Choroid plexus epithelial cell (primary cell): ENCODE results near the gene UQCRH.
"Not testable (repeated sequence)": the region's sequence is repeated elsewhere in the genome, so short reads cannot be mapped to it uniquely, and the experiment has no call there.

Source experiments
- DNase-seq: peaks from one replicate; pipeline ENCODE4 v3.0.0-alpha.2; 2010; ENCODE audit warnings: low read depth
- H3K4me3 ChIP-seq: 2 replicates; pipeline ENCODE4 v1.5.1; 2011; ENCODE audit warnings: low read depth, mild to moderate bottlenecking, control low read depth, low read length, moderate library complexity
- TF ChIP-seq, protein P1 (sequence below): conservative IDR thresholded peaks from 2 replicates; pipeline ENCODE4 v1.5.1; 2011; ENCODE audit warnings: low read depth, mild to moderate bottlenecking, control low read depth, inconsistent platforms, low read length, moderate library complexity

UQCRH gene

DNA sequence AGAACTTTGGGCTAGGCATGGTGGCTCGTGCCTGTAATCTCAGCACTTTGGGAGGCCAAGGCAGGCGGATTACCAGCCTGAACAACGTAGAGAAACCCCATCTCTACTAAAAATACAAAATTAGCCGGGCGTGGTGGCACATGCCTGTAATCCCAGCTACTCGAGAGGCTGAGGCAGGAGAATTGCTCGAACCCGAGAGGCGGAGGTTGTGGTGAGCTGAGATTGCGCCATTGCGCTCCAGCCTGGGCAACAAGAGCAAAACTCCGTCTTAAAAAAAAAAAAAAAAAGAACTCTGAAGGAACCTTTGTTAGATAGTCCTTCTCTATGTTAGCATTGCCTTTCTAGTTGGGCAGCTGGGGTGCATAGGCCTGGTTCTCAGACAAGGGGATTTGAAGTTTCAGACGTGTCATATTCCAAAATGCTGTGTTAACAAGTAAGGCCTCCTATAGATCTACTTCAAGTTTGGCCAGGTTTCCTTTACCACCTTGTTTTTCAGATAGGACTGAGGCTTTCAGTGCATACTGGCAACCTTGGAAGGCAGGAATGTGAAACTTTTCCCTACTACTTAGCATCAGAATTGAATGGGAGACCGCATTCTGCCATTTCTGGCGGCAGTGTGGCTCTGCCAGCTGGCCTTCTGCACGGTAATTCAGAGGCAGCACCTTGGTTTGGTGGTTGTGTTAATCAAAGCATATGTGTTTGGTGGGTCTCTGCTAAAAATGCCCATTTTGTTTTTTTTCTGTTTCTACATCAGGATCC is 6.1 kb downstream of the UQCRH start:
- no peak overlapping the region for H3K4me3 ChIP-seq
- no peak for DNase-seq
- TF ChIP-seq, protein P1, sequence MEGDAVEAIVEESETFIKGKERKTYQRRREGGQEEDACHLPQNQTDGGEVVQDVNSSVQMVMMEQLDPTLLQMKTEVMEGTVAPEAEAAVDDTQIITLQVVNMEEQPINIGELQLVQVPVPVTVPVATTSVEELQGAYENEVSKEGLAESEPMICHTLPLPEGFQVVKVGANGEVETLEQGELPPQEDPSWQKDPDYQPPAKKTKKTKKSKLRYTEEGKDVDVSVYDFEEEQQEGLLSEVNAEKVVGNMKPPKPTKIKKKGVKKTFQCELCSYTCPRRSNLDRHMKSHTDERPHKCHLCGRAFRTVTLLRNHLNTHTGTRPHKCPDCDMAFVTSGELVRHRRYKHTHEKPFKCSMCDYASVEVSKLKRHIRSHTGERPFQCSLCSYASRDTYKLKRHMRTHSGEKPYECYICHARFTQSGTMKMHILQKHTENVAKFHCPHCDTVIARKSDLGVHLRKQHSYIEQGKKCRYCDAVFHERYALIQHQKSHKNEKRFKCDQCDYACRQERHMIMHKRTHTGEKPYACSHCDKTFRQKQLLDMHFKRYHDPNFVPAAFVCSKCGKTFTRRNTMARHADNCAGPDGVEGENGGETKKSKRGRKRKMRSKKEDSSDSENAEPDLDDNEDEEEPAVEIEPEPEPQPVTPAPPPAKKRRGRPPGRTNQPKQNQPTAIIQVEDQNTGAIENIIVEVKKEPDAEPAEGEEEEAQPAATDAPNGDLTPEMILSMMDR: no peak

DNA sequence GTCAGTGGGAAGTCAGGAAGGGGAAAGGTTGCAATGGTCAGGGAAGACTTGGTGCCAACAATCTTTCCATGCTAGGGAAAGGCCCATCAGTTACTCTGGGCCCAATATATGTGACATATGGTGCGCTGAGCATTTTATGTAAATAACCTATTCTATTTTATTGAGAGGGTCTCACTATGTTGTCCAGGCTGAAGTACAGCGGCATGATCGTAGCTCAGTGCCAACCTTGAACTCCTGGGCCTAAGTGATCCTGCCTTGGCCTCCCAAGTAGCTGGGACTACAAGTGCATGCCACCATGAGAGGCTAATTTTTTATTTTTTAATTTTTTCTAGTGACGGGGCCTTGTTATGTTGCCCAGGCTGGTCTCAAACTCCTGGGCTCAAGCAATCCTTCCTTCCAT is 6.8 kb downstream of the UQCRH start:
- no peak overlapping the region for H3K4me3 ChIP-seq
- DNase-seq: no peak
- TF ChIP-seq, protein P1: no peak

DNA sequence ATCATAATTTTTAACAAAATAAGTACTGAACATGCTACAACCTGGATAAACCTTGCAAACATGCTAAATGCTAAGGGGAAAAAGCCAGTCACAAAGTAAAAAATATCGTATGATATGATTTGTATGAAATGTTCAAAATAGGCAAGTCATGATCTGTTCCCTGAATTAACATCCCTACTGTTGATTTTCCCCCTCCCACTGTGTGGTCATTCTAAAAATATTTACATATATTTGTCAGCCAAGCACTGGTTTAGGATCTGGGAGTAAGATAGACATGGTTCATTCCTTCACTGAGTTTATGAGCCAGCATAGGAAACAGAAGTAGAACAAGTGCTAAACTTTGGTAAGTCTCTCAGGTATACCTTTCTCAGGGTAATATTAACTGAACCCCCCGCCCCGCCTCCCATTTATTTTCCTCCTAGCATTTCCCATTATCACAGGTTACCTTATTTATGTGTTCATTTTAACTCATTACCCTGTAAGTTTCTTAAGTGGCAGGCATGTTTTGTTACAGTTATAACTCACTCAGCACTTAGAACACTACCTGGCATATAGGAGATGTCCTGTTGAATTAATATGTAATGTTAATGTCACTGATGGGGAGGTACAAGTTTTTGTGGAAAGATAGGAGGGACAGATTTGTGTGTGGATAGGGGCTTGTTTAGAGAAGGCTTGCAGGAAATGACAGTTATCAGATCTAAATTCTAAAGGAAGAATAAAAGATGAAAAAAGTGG is 12.3 kb downstream of the UQCRH start:
- DNase-seq: peak; percentile 46
- TF ChIP-seq, protein P1: no peak
- no peak overlapping the region for H3K4me3 ChIP-seq

DNA sequence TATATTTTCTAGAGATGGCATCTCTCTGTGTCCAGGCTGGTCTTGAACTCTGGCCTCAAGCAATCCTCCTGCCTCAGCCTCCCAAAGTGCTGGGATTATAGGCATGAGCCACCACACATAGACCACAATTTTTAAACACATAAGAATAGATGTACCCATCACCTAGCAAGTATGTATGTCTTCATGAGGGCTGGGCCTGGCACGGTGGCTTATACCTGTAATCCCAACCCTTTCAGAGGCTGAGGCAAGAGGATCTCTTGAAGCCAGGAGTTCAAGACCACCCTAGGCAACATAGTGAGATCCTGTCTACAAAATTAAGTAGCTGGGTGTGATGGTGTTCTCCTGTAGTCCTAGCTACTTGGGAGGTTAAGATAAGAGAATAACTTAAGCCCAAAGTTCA is 13.8 kb downstream of the UQCRH start:
- TF ChIP-seq, protein P1: no peak
- no peak overlapping the region for H3K4me3 ChIP-seq
- no peak for DNase-seq

DNA sequence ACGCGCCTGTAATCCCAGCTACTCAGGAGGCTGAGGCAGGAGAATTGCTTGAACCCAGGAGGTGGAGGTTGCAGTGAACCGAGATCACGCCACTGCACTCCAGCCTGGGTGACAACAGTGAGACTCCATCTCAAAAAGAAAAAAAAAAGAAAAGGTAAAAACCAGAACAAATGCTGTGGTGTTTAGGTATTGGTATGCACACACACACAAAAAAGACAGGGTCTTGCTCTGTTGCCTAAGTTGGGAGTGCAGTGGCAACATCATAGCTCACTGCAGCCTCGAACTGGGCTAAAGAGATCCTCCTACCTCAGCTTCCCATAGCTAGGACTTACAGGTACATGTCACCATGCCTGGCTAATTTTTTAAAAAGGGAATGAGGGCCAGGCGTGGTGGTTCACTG is 15.8 kb downstream of the UQCRH start:
- DNase-seq, H3K4me3 ChIP-seq: not testable (repeated sequence)

DNA sequence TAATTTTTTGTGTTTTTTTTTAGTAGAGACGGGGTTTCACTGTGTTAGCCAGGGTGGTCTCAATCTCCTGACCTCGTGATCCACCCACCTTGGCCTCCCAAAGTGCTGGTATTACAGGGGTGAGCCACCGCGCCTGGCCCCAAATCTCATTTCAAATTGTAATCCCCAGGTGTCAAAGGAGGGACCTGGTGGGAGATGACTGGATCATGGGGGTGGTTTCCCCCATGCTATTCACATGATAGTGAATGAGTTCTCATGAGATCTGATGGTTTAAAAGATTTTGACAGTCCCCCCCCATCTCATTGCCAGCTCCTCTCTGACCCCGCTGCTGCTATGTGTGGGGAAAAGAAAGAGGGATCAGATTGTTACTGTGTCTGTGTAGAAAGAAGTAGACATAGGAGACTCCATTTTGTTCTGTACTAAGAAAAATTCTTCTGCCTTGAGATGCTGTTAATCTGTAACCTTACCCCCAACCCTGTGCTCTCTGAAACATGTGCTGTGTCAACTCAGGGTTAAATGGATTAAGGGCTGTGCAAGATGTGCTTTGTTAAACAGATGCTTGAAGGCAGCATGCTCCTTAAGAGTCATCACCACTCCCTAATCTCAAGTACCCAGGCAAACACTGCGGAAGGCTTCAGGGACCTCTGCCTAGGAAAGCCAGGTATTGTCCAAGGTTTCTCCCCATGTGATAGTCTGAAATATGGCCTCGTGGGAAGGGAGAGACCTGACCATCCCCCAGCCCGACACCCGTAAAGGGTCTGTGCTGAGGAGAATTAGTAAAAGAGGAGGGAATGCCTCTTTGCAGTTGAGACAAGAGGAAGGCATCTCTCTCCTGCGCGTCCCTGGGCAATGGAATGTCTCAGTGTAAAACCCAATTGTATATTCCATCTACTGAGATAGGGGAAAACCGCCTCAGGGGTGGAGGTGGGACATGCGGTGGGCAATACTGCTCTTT is 16.7 kb downstream of the UQCRH start:
- not testable (repeated sequence) for H3K4me3 ChIP-seq, DNase-seq

DNA sequence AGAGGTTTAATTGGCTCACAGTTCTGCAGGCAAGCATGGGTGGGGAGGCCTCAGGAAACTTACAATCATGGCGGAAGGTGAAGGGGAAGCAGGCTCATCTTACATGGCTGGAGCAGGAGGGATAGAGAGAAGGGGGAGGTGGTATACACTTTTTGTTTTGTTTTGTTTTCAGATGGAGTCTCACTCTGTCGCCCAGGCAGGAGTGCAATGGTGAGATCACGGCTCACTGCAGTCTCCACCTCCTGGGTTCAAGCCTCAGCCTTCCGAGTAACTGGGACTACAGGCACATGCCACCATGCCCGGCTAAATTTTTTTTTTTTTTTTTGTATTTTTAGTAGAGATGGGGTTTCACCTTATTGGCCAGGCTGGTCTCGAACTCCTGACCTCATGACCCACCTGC is 18.7 kb downstream of the UQCRH start:
- DNase-seq, H3K4me3 ChIP-seq: not testable (repeated sequence)

DNA sequence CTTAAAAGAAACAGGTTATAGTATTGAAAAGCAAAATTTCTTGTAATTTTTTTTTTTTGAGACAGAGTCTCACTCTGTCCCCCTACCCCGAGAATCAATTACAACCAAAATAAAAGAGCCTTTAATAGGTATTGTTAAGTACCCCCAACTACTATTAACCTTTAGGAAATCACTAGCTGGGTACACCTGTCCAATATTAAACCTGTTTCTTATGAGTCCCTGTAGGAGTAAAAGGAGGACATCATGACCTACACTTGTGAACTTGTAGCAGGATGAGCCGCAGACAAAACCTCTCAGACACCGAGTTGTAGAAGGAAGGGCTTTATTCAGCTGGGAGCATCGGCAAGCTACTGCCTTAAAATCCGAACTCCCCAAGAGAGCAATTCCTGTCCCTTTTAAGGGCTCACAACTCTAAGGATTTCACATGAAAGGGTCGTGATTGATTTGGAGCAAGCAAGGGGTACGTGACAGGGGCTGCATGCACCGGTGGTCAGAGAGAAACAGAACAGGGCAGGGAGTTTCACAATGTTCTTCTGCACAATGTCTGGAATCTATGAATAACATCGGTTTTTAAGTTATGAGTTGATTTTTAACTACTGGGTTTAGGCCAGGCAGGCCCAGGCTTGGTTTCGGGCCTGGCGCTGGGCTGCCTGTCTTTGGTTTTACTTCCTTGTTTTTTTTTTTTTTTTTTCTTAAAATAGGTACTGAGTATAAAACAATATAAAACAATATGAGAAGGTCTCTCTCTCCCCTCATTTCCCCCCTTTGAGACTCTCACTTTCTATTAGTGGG is 22.0 kb downstream of the UQCRH start:
- not testable (repeated sequence) for DNase-seq, H3K4me3 ChIP-seq

DNA sequence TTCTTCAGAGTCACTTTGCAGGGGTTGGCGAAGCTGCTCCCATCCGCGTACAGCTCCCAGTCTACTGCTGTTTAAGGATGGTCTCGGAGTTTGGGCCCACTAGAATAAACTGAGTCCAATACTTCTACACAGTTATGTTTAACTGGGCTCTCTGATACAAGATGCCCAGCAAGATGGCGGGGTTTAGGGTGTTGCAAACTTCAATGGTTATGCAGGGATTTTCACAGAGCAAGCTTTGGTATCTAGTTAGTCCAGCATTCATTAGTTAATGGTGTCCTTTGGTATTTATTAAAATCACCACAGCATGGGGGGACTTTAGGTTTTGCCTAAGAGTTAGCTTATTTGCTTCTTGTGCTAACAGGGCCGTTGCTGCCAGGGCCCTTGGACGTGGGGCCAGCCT is 24.7 kb downstream of the UQCRH start:
- H3K4me3 ChIP-seq, DNase-seq: not testable (repeated sequence)

DNA sequence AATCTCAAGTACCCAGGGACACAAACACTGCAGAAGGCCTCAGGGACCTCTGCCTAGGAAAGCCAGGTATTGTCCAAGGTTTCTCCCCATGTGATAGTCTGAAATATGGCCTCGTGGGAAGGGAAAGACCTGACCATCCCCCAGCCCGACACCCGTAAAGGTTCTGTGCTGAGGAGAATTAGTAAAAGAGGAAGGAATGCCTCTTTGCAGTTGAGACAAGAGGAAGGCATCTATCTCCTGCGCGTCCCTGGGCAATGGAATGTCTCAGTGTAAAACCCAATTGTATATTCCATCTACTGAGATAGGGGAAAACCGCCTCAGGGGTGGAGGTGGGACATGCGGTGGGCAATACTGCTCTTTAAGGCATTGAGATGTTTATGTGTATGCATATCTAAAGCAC is 26.3 kb downstream of the UQCRH start:
- not testable (repeated sequence) for DNase-seq, H3K4me3 ChIP-seq

DNA sequence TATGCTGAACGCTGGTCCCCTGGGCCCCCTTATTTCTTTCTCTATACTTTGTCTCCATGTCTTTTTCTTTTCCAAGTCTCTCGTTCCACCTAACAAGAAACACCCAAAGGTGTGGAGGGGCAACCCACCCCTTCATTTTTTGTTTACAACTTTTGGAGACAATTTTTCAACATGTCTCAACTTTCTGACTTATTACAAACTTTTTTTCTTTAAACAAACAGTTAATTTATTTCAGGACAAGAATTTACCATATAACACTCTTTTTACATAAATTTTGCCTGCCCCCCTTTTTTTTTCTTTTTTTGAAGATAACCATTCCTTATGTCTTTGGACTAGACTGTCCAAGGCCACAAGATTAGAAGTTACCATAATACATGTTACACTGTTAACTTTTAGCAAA is 26.9 kb downstream of the UQCRH start:
- not testable (repeated sequence) for H3K4me3 ChIP-seq

DNA sequence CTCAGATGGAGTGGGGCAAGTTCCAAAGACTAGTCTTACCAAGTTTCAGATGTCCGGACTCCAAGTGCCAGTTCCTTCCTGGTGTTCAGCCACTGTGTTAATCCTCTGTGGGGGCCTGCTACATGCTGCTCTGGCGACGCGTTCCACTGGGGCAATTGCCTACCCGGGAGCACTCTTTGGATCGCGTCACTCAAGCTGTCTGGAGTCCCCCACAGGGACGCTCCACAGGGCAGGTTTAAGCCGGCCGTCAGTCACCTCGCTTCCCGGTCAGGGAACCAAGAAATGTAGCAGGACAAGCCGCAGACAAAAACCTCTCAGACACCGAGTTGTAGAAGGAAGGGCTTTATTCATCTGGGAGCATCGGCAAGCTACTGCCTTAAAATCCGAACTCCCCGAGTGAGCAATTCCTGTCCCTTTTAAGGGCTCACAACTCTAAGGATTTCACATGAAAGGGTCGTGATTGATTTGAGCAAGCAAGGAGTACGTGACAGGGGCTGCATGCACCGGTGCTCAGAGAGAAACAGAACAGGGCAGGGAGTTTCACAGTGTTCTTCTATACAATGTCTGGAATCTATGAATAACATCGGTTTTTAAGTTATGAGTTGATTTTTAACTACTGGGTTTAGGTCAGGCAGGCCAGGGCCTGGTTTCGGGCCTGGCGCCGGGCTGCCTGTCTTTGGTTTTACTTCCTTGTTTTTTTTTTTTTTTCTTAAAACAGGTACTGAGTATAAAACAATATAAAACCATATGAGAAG is 28.5 kb downstream of the UQCRH start:
- not testable (repeated sequence) for H3K4me3 ChIP-seq, DNase-seq

More for the DNA sequence above, 26.9 kb downstream of the UQCRH start:
- DNase-seq: not testable (repeated sequence)
